GM23338 (cell line): ENCODE measurements around the gene RIT2. TPM values are rescaled to one million over a fixed set of nuclear protein-coding genes. Genes with fewer than 3 reads are reported as not detected.

Experiments used
- ATAC-seq: fragments of 200-7000 bp; cut with Tn5 transposase; 3 replicates; pipeline ENCODE4 v1.9.1; 2020
- DNase-seq: peaks from one replicate; pipeline ENCODE4 v3.0.0-alpha.2; 2015; ENCODE audit warnings: low spot score
- H2AFZ ChIP-seq: fragments of 200-600 bp; sonication (generic); 2 replicates; pipeline ENCODE4 v1.8.0; 2016; ENCODE audit warnings: antibody characterized with exemption, mild to moderate bottlenecking, moderate library complexity
- H3F3A ChIP-seq: fragments of 200-600 bp; sonication (generic); replicated peaks from 2 replicates; pipeline ENCODE4 v1.8.0; 2017; ENCODE audit warnings: antibody characterized with exemption, mixed run types, low read depth
- H3K27ac ChIP-seq: fragments of 200-600 bp; sonication (generic); 2 replicates; pipeline ENCODE4 v1.6.1; 2016; ENCODE audit warnings: low read depth
- H3K27me3 ChIP-seq: fragments of 200-600 bp; sonication (generic); 2 replicates; pipeline ENCODE4 v1.8.0; 2016; ENCODE audit warnings: mild to moderate bottlenecking, mixed run types, moderate library complexity; ENCODE audit not compliant: insufficient read depth
- H3K36me3 ChIP-seq: fragments of 200-600 bp; sonication (generic); 2 replicates; pipeline ENCODE4 v1.8.0; 2016; ENCODE audit warnings: mild to moderate bottlenecking; ENCODE audit not compliant: insufficient read depth
- H3K4me1 ChIP-seq: fragments of 200-600 bp; sonication (generic); 2 replicates; pipeline ENCODE4 v1.8.0; 2016; ENCODE audit warnings: mild to moderate bottlenecking, moderate library complexity; ENCODE audit not compliant: insufficient read depth
- H3K4me2 ChIP-seq: fragments of 200-600 bp; sonication (generic); 2 replicates; pipeline ENCODE4 v1.7.1; 2017; ENCODE audit warnings: mixed run types
- H3K4me3 ChIP-seq: fragments of 200-600 bp; sonication (generic); 2 replicates; pipeline ENCODE4 v1.6.1; 2016; ENCODE audit warnings: mixed run types
- H3K79me2 ChIP-seq: fragments of 200-600 bp; sonication (generic); replicated peaks from 2 replicates; pipeline ENCODE4 v1.8.0; 2017; ENCODE audit warnings: mild to moderate bottlenecking; ENCODE audit not compliant: insufficient read depth
- H3K9me2 ChIP-seq: fragments of 200-600 bp; sonication (generic); 2 replicates; pipeline ENCODE4 v1.8.0; 2017; ENCODE audit not compliant: insufficient read depth
- H4K20me1 ChIP-seq: fragments of 200-600 bp; sonication (generic); replicated peaks from 2 replicates; pipeline ENCODE4 v1.8.0; 2017; ENCODE audit warnings: mild to moderate bottlenecking; ENCODE audit not compliant: insufficient read depth
- H3K27ac Mint-ChIP-seq: 2 replicates; pipeline ENCODE4 v1.8.0; 2020; ENCODE audit warnings: inconsistent platforms, mild to moderate bottlenecking, moderate library complexity, mixed read lengths
- H3K27me3 Mint-ChIP-seq: 3 replicates; pipeline ENCODE4 v1.8.0; 2022; ENCODE audit warnings: low read depth, mild to moderate bottlenecking, moderate library complexity, mixed read lengths, inconsistent platforms; ENCODE audit not compliant: insufficient read depth, poor library complexity
- H3K36me3 Mint-ChIP-seq: 3 replicates; pipeline ENCODE4 v1.8.0; 2021; ENCODE audit warnings: low read depth, mild to moderate bottlenecking, inconsistent platforms, moderate library complexity, mixed read lengths
- H3K4me1 Mint-ChIP-seq: 3 replicates; pipeline ENCODE4 v1.8.0; 2020; ENCODE audit warnings: mild to moderate bottlenecking, inconsistent platforms, mixed read lengths
- H3K4me3 Mint-ChIP-seq: 3 replicates; pipeline ENCODE4 v1.8.0; 2021; ENCODE audit warnings: moderate library complexity, mild to moderate bottlenecking, inconsistent platforms, mixed read lengths
- H3K9me3 Mint-ChIP-seq: 3 replicates; pipeline ENCODE4 v1.8.0; 2020; ENCODE audit warnings: moderate library complexity, mild to moderate bottlenecking, inconsistent platforms, mixed read lengths
- CREB1 ChIP-seq: fragments of 250-450 bp; sonication (Bioruptor Pico); IDR thresholded peaks from 2 replicates; pipeline ENCODE4 v1.5.0; 2020; ENCODE audit warnings: low read depth, mild to moderate bottlenecking, moderate library complexity
- CTCF ChIP-seq, 2 experiments: fragments of 200-600 bp in 1 of 2; sonication (generic) in 1 of 2; conservative IDR thresholded peaks; 2 replicates each; pipeline versions ENCODE4 v1.5.1 to v1.6.1; 2016 to 2017; ENCODE audit warnings: antibody characterized with exemption in 2 of 2, low read depth in 2 of 2, mild to moderate bottlenecking in 2 of 2, moderate library complexity in 1 of 2
- EZH2 ChIP-seq: fragments of 200-600 bp; sonication (generic); IDR thresholded peaks from one replicate; pipeline ENCODE4 v1.8.0; 2017; ENCODE audit warnings: antibody characterized with exemption, mild to moderate bottlenecking, low read depth; ENCODE audit not compliant: unreplicated experiment
- NANOG ChIP-seq: IDR thresholded peaks from 2 replicates; pipeline ENCODE4 v1.6.1; 2016; ENCODE audit warnings: antibody characterized with exemption, borderline replicate concordance
- REST ChIP-seq: IDR thresholded peaks from one replicate; pipeline ENCODE4 v1.6.1; 2018; ENCODE audit warnings: antibody characterized with exemption; ENCODE audit not compliant: unreplicated experiment
- ZNF114 ChIP-seq: fragments of 250-450 bp; sonication (Bioruptor Pico); IDR thresholded peaks from 2 replicates; pipeline ENCODE4 v1.5.0; 2020; ENCODE audit warnings: mild to moderate bottlenecking, moderate library complexity
- ZNF331 ChIP-seq: fragments of 250-450 bp; sonication (Bioruptor Pico); IDR thresholded peaks from 2 replicates; pipeline ENCODE4 v1.5.0; 2020; ENCODE audit warnings: low read depth, mild to moderate bottlenecking, moderate library complexity
- ZNF462 ChIP-seq: fragments of 250-450 bp; sonication (Bioruptor Pico); IDR thresholded peaks from 2 replicates; pipeline ENCODE4 v1.5.0; 2020; ENCODE audit warnings: mild to moderate bottlenecking, moderate library complexity
- polyA plus RNA-seq: library from polyadenylated mRNA; unstranded; fragments of >200 nt; fragmentation: Nextera tagmentation; extraction: Ambion mirVana; gene quantifications from 2 replicates; pipeline ENCODE4 v1.2.1, GENCODE V29; 2016
- total RNA-seq: library from RNA; depleted of rRNA; stranded (reverse); fragments of >200 nt; shearing (Covaris generic); gene quantifications from 2 replicates; pipeline ENCODE4 v1.2.3, GENCODE V29; 2014

RIT2 gene
- total and polyA plus RNA-seq, 2 experiments from 2014 or later, result 1.9 to 8.8 TPM

- no peak for TF ChIP-seq ZNF462 (CRISPR knock-in tag)
- no peak for TF ChIP-seq EZH2
These were observed 370.3 kb downstream of the RIT2 start (continued) for GRCh38 chr18:42745171-42745570.

- Histone ChIP-seq H3K27me3 (no peaks in the 10 kb centered on the region), H3K9me2 (no peaks in the 10 kb centered on the region), H3K36me3 (no peaks in the 10 kb centered on the region), H3K79me2 (no peaks in the 10 kb centered on the region), H2AFZ (no peak overlapping the region), H3K4me1 (peaks cover 58% of the 10 kb centered on the region), H4K20me1 (no peaks in the 10 kb centered on the region), H3F3A (no peaks in the 10 kb centered on the region; the same call in 1 of the 2 replicates), H3K27ac (peak overlapping the region; percentile 99), H3K4me3 (peak overlapping the region; percentile 37), H3K4me2 (peak overlapping the region; percentile 64)
- peaks cover 31% of the 10 kb centered on the region for H3K4me1 Mint-ChIP-seq
- H3K9me3 Mint-ChIP-seq, result peaks cover 14% of the 10 kb centered on the region
- peak; percentile 78 for ATAC-seq
- no peak overlapping the region; the same call in none of the 3 replicates for H3K4me3 Mint-ChIP-seq
- H3K36me3 Mint-ChIP-seq, result peaks cover 16% of the 10 kb centered on the region
- H3K27ac Mint-ChIP-seq, result no peak overlapping the region
- H3K27me3 Mint-ChIP-seq, result no peaks in the 10 kb centered on the region
- DNase-seq, result peak; percentile 75
- peak; percentile 8; the same call in 1 of the 2 replicates for TF ChIP-seq ZNF331 (CRISPR knock-in tag)
- no peak for TF ChIP-seq REST
- peak; percentile 99 for TF ChIP-seq NANOG
- TF ChIP-seq CTCF (conservative IDR thresholded peaks at IDR 0.05; ENCODE audit: low read depth in 2 of 2), result no peak
- 0 out of 2 replicates have a peak, but pooled peaks have one; percentile 70 for TF ChIP-seq ZNF114 (CRISPR knock-in tag)
- TF ChIP-seq CREB1 (CRISPR knock-in tag), result peak; percentile 41; the same call in 1 of the 2 replicates
These were observed 371.9 kb downstream of the RIT2 start for GRCh38 chr18:42743373-42744138.
